Kidney (tissue), 14 donors: ENCODE measurements around the gene CENPA. TPM values are rescaled to one million over a fixed set of nuclear protein-coding genes. Genes with fewer than 3 reads are reported as not detected.
A peak's percentile ranks its signal among the peaks of the same experiment; 100 is the strongest.

Experiments used
- DNase-seq, 5 donors: peaks; one replicate each; pipeline ENCODE4 v3.0.0-alpha.2; 2013 to 2020
- FAIRE-seq: peaks from 2 replicates; lab custom pipeline; 2012; peaks lifted over from hg19 to GRCh38; lab: Jason Lieb, UNC
- H3K27ac ChIP-seq, 2 donors: one replicate each; pipeline ENCODE4 v1.7.0; 2013; ENCODE audit warnings: low read depth in 2 of 2, low read length in 2 of 2, inconsistent platforms in 1 of 2
- H3K27me3 ChIP-seq: one replicate; pipeline ENCODE4 v1.7.1; 2013; ENCODE audit warnings: low read length, inconsistent platforms; ENCODE audit not compliant: control insufficient read depth, insufficient read depth
- H3K36me3 ChIP-seq, 3 donors: one replicate each; pipeline versions ENCODE4 v1.7.0 to v1.7.1; 2013; ENCODE audit warnings: low read length in 3 of 3, control low read depth in 1 of 3, inconsistent platforms in 1 of 3; ENCODE audit not compliant: insufficient read depth in 3 of 3, control insufficient read depth in 2 of 3
- H3K4me1 ChIP-seq, 3 donors: one replicate each; pipeline versions ENCODE4 v1.7.0 to v1.7.1; 2013; ENCODE audit warnings: low read length in 3 of 3, inconsistent platforms in 1 of 3, low read depth in 1 of 3; ENCODE audit not compliant: control insufficient read depth in 2 of 3, insufficient read depth in 2 of 3
- H3K4me3 ChIP-seq, 3 donors: one replicate each; pipeline versions ENCODE4 v1.7.0 to v1.8.1; 2013; ENCODE audit warnings: low read length in 3 of 3, control low read depth in 1 of 3, inconsistent platforms in 1 of 3
- H3K9ac ChIP-seq, 3 donors: one replicate each; pipeline versions ENCODE4 v1.7.0 to v1.7.1; 2013; ENCODE audit warnings: low read length in 3 of 3, control low read depth in 1 of 3, inconsistent platforms in 1 of 3
- H3K9me3 ChIP-seq, 3 donors: one replicate each; pipeline versions ENCODE4 v1.7.0 to v1.7.1; 2013; ENCODE audit warnings: low read length in 3 of 3, control low read depth in 1 of 3, inconsistent platforms in 1 of 3; ENCODE audit not compliant: control insufficient read depth in 2 of 3, insufficient read depth in 1 of 3
- CTCF ChIP-seq: IDR thresholded peaks from 3 replicates; pipeline ENCODE4 v1.5.1; 2012; ENCODE audit warnings: mild to moderate bottlenecking, moderate library complexity, borderline replicate concordance; ENCODE audit not compliant: insufficient read depth; ENCODE audit errors: extremely low read depth
- intact Hi-C: fragments of 100-400 bp; cut with DNase I; formaldehyde crosslinking; loops from one replicate; pipeline ENCODE4 v1.11.1; 2022
- polyA plus RNA-seq: library from polyadenylated mRNA; stranded (reverse); fragments of 350-450 nt; fragmentation: Illumina TruSeq; extraction: RNeasy Lipid Tissue Mini Kit (QIAGEN cat#74804); gene quantifications from one replicate; pipeline ENCODE4 v1.2.3, GENCODE V29; 2014; ENCODE audit warnings: low read depth, low replicate concordance; ENCODE audit not compliant: insufficient read depth
- total RNA-seq: library from RNA; stranded (reverse); fragmentation: NEBNext Ultra II Directional; extraction: Animal tissue kit (Norgen Biotek cat#: 25700); gene quantifications from one replicate; pipeline ENCODE4 v1.2.1, GENCODE V29; 2021
- donor health status: control.
- donor health status: control.
- donor health status: control.
- donor health status: control.
- donor health status: control.
- donor health status: DM: yes; HTN: yes; CAD: no.
- donor health status: Normal renal cell carcinoma (clear cell type).

The CENPA gene
- total and polyA plus RNA-seq, 2 donors from 2014 or later, result 0.63 TPM; not detected in 1

- no peaks in the 10 kb centered on the region for H3K27me3 ChIP-seq
- H3K27ac ChIP-seq, result no peak overlapping the region
- no peaks in the 10 kb centered on the region for H3K4me1 ChIP-seq
- DNase-seq, result no peak
- no peak for FAIRE-seq
- no peaks in the 10 kb centered on the region for H3K36me3 ChIP-seq
- intact Hi-C loops, result no loop called here
- H3K9me3 ChIP-seq, result no peaks in the 10 kb centered on the region
- TF ChIP-seq CTCF, result no peak
- no peak overlapping the region for H3K9ac ChIP-seq
- no peak overlapping the region for H3K4me3 ChIP-seq
These were observed 37.0 kb downstream of the CENPA start for GRCh38 chr2:26822877-26823276.

DNA sequence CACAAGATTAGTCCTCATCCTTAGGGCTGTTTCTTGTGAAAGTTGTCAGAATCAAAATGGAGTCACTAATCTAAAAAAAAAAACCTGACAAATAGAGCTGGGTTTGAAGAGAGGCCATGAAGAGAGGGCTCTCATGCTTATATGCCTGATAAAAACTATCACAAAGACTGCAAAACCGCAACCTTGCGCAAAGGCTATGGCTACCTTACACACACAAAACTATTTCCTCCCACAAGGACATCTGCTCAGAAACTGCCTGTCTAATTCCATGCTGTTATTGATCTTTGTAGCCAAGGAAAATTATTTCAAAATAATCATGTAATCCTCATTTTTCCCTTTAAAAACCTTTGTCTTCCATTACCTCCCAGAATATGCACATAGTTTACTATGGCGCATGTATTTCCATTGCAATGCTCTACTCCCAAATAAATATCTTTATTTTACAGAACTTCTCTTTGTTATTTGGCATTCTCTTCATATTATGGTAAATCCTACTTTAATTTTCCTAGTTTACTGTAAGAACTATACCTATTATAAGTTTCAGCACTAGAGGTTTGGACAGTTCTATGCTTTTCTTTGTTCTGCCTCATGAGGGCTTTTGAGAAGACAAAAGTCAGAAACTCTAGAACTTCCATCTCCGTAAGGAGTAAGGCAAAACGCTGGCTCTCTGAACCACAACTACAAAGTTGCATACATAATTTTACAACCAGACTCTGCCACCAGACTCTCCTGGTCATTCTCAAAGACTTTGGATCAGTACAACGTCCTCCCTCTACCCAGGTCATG lies 52.5 kb downstream of the CENPA start:
- no peak overlapping the region for H3K27ac ChIP-seq
- H3K9me3 ChIP-seq, result no peaks in the 10 kb centered on the region
- no peak overlapping the region for H3K9ac ChIP-seq
- H3K4me1 ChIP-seq, result no peaks in the 10 kb centered on the region
- DNase-seq (peak in 2 of 5 donors; percentile 69 to 74), FAIRE-seq (no peak)
- no peak overlapping the region for H3K4me3 ChIP-seq
- no peak for TF ChIP-seq CTCF
- intact Hi-C loops, result no loop called here
- no peaks in the 10 kb centered on the region for H3K27me3 ChIP-seq
- H3K36me3 ChIP-seq, result no peaks in the 10 kb centered on the region

GRCh38 chr2:26840937-26841610 lies 55.2 kb downstream of the CENPA start:
- H3K9ac ChIP-seq, result no peak overlapping the region
- DNase-seq, result no peak
- H3K4me3 ChIP-seq, result no peak overlapping the region
- H3K27ac ChIP-seq, result no peak overlapping the region
- no peak for FAIRE-seq
- intact Hi-C loops, result loop anchor here (10.0 kb wide), 1 partner anchor 104 kb away; no protein-coding TSS in a partner anchor
- H3K27me3 ChIP-seq, result peaks cover 3% of the 10 kb centered on the region
- TF ChIP-seq CTCF, result no peak
- H3K4me1 ChIP-seq, result no peaks in the 10 kb centered on the region
- H3K36me3 ChIP-seq, result no peaks in the 10 kb centered on the region
- H3K9me3 ChIP-seq, result no peaks in the 10 kb centered on the region
